Astrocyte of the spinal cord (primary cell): ENCODE measurements around the gene CDCA3.

ENCODE experiments used
- DNase-seq: peaks from one replicate; pipeline ENCODE4 v3.0.0; 2011; ENCODE audit warnings: low read depth, low spot score
- H3K4me3 ChIP-seq: 2 replicates; pipeline ENCODE4 v1.5.1; 2011; ENCODE audit warnings: low read depth, mild to moderate bottlenecking, low read length, moderate library complexity
- CTCF ChIP-seq: IDR thresholded peaks from 2 replicates; pipeline ENCODE4 v1.5.1; 2012; ENCODE audit warnings: low read depth, mild to moderate bottlenecking, low read length, inconsistent platforms
- in situ Hi-C: cut with HindIII; loops from 2 replicates; pipeline ENCODE4 v1.10.0; 2017; ENCODE audit warnings: low sequenced_read_pairs

CDCA3 gene

GRCh38 chr12:6863586-6864321 lies 12.7 kb upstream of the CDCA3 start:
- in situ Hi-C loops: no loop called here
- no peak overlapping the region for H3K4me3 ChIP-seq
- TF ChIP-seq CTCF: no peak
- DNase-seq: no peak

GRCh38 chr12:6863033-6863432 lies 11.9 kb upstream of the CDCA3 start:
- no peak overlapping the region for H3K4me3 ChIP-seq
- DNase-seq: no peak
- TF ChIP-seq CTCF: no peak
- in situ Hi-C loops: no loop called here

- TF ChIP-seq CTCF: no peak
- no peak for DNase-seq
- in situ Hi-C loops: no loop called here
- H3K4me3 ChIP-seq: no peak overlapping the region
Observed at GRCh38 chr12:6861391-6861790, 10.3 kb upstream of the CDCA3 start.

GRCh38 chr12:6860942-6861341 lies 9.9 kb upstream of the CDCA3 start:
- H3K4me3 ChIP-seq: no peak overlapping the region
- in situ Hi-C loops: no loop called here
- no peak for DNase-seq
- no peak for TF ChIP-seq CTCF

- DNase-seq: no peak
- H3K4me3 ChIP-seq: no peak overlapping the region
- in situ Hi-C loops: no loop called here
- TF ChIP-seq CTCF: no peak
Observed at GRCh38 chr12:6860116-6860515, 9.0 kb upstream of the CDCA3 start.

- DNase-seq: no peak
- TF ChIP-seq CTCF: no peak
- in situ Hi-C loops: no loop called here
Observed at GRCh38 chr12:6858799-6859198, 7.7 kb upstream of the CDCA3 start.

More at GRCh38 chr12:6858799-6859198, 7.7 kb upstream of the CDCA3 start:
- no peak overlapping the region for H3K4me3 ChIP-seq
